Measurements from ENCODE around the gene TUBB8B.
"Not testable (repeated sequence)": the region's sequence is repeated elsewhere in the genome, so short reads cannot be mapped to it uniquely, and the experiment has no call there.

Gene TUBB8B

GRCh38 chr18:49176-49665 is at the start of gene TUBB8B:
TSS of gene TUBB8B (minus strand) at chr18:49615. CDS start at chr18:49557, 58 bp downstream.
- not testable (repeated sequence) for H3K27me3 Mint-ChIP-seq

DNA sequence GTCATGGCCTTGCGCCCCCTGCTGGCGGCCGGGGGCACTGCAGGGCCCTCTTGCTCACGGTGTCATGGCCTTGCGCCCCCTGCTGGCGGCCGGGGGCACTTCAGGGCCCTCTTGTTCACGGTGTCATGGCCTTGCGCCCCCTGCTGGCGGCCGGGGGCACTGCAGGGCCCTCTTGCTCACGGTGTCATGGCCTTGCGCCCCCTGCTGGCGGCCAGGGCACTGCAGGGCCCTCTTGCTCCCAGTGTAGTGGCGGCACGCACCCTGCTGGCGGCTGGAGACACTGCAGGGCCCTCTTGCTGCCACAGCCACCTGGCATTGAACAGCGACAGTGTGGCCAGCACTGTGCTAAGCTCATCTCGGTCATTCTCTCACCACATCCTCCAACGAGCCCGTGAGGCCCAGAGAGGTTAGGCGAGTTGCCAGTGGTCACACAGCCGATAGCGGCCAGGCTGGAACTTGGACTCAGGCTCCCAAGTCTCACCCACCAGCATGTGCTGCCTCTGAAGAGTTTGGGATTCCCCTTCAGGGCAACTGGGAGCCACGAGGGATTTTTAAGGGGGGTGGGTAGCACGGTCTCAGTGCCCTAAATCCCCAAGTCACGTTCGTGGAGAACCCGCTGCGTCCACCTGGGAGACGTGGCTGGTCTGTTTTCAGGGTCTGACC is 48.0 kb upstream of the TUBB8B start:
- not testable (repeated sequence) for H3K9me3 Mint-ChIP-seq, H3K4me1 Mint-ChIP-seq, ATAC-seq, H3K27me3 Mint-ChIP-seq, H3K36me3 Mint-ChIP-seq, H3K27ac Mint-ChIP-seq, H3K4me3 Mint-ChIP-seq

More at GRCh38 chr18:49176-49665, at the start of gene TUBB8B:
- not testable (repeated sequence) for H3K27ac Mint-ChIP-seq, H3K9me3 Mint-ChIP-seq, ATAC-seq, H3K4me3 Mint-ChIP-seq, H3K36me3 Mint-ChIP-seq, H3K4me1 Mint-ChIP-seq

DNA sequence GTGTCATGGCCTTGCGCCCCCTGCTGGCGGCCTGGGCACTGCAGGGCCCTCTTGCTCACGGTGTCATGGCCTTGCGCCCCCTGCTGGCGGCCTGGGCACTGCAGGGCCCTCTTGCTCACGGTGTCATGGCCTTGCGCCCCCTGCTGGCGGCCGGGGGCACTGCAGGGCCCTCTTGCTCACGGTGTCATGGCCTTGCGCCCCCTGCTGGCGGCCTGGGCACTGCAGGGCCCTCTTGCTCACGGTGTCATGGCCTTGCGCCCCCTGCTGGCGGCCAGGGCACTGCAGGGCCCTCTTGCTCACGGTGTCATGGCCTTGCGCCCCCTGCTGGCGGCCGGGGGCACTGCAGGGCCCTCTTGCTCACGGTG is 47.3 kb upstream of the TUBB8B start:
- ATAC-seq, H3K9me3 Mint-ChIP-seq, H3K27me3 Mint-ChIP-seq: not testable (repeated sequence)

DNA sequence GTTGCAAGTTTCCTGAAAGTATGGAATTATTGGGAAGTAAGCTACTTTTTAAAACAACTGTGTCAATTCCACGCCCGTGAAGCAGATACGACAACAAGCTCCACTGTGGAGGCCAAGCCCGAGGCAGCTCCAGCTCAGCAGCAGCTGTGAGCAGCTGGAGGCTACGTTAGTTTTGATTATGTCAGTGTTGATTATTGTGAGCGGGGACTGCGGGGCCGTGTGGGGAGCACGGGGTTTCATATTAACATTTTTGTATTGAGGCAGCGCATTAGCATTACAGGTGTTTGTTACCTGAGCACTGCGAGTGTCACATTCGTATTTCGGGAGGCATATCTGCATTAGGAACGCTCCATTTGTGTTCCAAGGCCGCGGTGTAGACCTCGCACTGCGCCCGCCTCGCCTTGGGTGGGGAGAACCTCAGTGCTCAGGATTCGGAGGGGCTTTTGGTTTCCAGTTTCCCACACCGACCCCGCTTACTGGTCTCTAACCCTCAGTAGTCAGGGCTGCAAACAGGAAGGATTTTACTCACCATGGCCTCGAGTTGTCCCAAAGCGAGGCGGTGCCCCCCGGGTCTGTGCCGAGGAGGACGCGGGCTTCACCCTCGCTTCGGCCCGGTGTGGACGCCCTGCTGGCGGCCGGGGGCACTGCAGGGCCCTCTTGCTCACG is 46.8 kb upstream of the TUBB8B start:
- H3K4me1 Mint-ChIP-seq, H3K27ac Mint-ChIP-seq, H3K9me3 Mint-ChIP-seq, H3K36me3 Mint-ChIP-seq, H3K27me3 Mint-ChIP-seq: not testable (repeated sequence)
- peak overlapping the region; percentile 13 for H3K4me3 Mint-ChIP-seq
- ATAC-seq: peak; percentile 27

More for the DNA sequence above, 47.3 kb upstream of the TUBB8B start:
- not testable (repeated sequence) for H3K4me1 Mint-ChIP-seq, H3K36me3 Mint-ChIP-seq, H3K27ac Mint-ChIP-seq, H3K4me3 Mint-ChIP-seq

DNA sequence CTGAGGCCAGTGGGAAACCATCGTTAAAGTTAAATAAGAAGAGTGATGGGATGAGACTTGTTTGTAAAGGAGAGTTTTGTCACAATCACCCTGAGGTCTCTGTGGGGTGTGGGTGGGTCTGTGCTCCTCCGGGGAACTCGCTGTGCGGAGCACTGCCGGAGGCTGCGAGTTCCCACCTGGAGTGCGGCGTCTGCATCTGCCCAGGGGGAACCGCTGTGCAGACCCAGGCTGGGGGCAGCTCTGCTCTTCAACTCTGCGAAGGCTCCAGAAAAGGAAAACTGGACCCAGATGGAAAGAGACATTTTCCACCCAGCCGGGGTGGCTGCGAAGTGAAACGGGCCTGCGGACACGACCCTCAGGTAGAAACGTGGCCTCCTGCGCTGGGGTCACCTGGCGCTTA is 46.2 kb upstream of the TUBB8B start:
- ATAC-seq: peak; percentile 41
- not testable (repeated sequence) for H3K27me3 Mint-ChIP-seq, H3K36me3 Mint-ChIP-seq, H3K4me1 Mint-ChIP-seq, H3K27ac Mint-ChIP-seq, H3K4me3 Mint-ChIP-seq, H3K9me3 Mint-ChIP-seq

GRCh38 chr18:93897-94408 is 44.5 kb upstream of the TUBB8B start:
- not testable (repeated sequence) for ATAC-seq, H3K27ac Mint-ChIP-seq

GRCh38 chr18:91561-91960 is 42.1 kb upstream of the TUBB8B start:
- H3K27ac Mint-ChIP-seq, H3K9me3 Mint-ChIP-seq, H3K4me1 Mint-ChIP-seq, ATAC-seq, H3K27me3 Mint-ChIP-seq, H3K4me3 Mint-ChIP-seq, H3K36me3 Mint-ChIP-seq: not testable (repeated sequence)

More at GRCh38 chr18:93897-94408, 44.5 kb upstream of the TUBB8B start:
- H3K4me1 Mint-ChIP-seq, H3K4me3 Mint-ChIP-seq, H3K9me3 Mint-ChIP-seq, H3K27me3 Mint-ChIP-seq, H3K36me3 Mint-ChIP-seq: not testable (repeated sequence)

GRCh38 chr18:90396-91193 is 41.2 kb upstream of the TUBB8B start:
- not testable (repeated sequence) for H3K27me3 Mint-ChIP-seq, H3K36me3 Mint-ChIP-seq, H3K9me3 Mint-ChIP-seq, H3K4me1 Mint-ChIP-seq, H3K4me3 Mint-ChIP-seq, ATAC-seq, H3K27ac Mint-ChIP-seq

DNA sequence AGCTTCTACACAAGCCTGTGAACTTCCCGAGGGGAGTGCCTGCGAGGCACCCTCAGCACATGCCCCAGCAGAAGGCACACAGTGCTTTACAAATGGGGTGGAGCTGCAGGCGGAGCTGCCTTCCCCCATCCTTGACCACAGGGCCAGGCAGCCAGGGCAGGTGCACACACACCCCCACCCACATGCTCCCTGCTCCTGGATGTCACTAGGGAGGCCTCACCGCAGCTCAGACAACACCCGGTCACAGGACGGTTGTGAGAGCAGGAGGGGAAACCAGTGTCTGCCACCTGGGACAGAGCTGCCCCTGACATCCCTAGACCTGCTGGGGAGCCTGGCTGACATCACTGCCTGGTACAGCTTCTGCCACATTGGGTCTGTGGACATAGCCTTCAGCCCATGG is 39.7 kb upstream of the TUBB8B start:
- ATAC-seq, H3K4me3 Mint-ChIP-seq, H3K4me1 Mint-ChIP-seq, H3K27ac Mint-ChIP-seq, H3K27me3 Mint-ChIP-seq, H3K9me3 Mint-ChIP-seq, H3K36me3 Mint-ChIP-seq: not testable (repeated sequence)

GRCh38 chr18:84801-85200 is 35.4 kb upstream of the TUBB8B start:
- H3K27me3 Mint-ChIP-seq: peaks cover 14% of the 10 kb centered on the region
- H3K9me3 Mint-ChIP-seq, H3K36me3 Mint-ChIP-seq, ATAC-seq, H3K27ac Mint-ChIP-seq, H3K4me3 Mint-ChIP-seq, H3K4me1 Mint-ChIP-seq: not testable (repeated sequence)

- not testable (repeated sequence) for H3K9me3 Mint-ChIP-seq, H3K4me3 Mint-ChIP-seq, H3K36me3 Mint-ChIP-seq, H3K4me1 Mint-ChIP-seq, H3K27ac Mint-ChIP-seq, ATAC-seq
- H3K27me3 Mint-ChIP-seq: peaks cover 14% of the 10 kb centered on the region
Observed at GRCh38 chr18:82626-83209, 33.3 kb upstream of the TUBB8B start.

DNA sequence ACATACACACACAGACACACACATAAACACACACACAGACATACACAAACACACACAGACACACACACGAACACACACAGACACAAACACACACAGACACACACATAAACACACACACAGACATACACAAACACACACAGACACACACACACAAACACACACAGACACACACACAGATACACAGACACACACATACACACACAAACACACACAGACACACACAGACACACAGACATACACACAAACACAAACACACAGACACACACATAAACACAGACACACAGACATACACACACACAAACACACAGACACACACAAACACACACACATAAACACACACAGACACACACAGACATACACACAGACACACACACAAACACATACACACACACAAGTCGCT is 31.5 kb upstream of the TUBB8B start:
- not testable (repeated sequence) for ATAC-seq, H3K4me3 Mint-ChIP-seq, H3K27ac Mint-ChIP-seq, H3K36me3 Mint-ChIP-seq, H3K9me3 Mint-ChIP-seq, H3K4me1 Mint-ChIP-seq
- H3K27me3 Mint-ChIP-seq: peaks cover 14% of the 10 kb centered on the region

- H3K4me1 Mint-ChIP-seq, H3K9me3 Mint-ChIP-seq, H3K36me3 Mint-ChIP-seq, H3K27ac Mint-ChIP-seq, ATAC-seq, H3K4me3 Mint-ChIP-seq: not testable (repeated sequence)
- peaks cover 14% of the 10 kb centered on the region for H3K27me3 Mint-ChIP-seq
Observed at GRCh38 chr18:80202-80601, 30.8 kb upstream of the TUBB8B start.

- H3K27ac Mint-ChIP-seq, H3K27me3 Mint-ChIP-seq, H3K9me3 Mint-ChIP-seq, ATAC-seq, H3K36me3 Mint-ChIP-seq, H3K4me1 Mint-ChIP-seq, H3K4me3 Mint-ChIP-seq: not testable (repeated sequence)
Observed at GRCh38 chr18:75525-76160, 26.2 kb upstream of the TUBB8B start.

DNA sequence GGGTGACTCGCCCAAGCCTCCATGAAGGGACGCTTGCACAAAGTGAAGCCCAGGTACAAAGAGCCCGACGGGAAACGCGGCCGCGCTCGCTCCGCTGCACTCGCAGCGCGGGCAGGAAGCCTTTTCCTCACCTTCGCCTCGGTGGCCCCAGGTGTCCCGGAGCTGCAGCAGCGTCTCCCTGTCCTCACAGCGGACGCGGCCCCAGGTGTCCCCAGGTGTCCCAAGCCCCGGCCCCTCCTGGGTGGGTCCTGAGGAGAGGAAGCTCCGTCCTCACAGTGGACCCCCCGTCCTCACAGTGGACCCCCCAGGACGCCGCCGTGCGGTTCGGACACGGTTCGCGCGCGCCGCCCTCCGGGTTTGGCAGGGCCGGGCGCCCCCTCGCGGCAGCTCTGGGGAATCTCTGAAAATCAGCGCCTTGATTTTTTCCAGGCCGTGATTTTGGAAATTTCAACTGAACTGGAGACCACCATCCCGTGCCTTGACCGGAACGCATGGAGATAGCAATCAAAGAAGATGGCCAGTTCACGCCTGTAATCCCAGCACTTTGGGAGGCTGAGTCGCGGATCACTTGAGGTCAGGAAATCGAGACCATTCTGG is 23.9 kb upstream of the TUBB8B start:
- H3K36me3 Mint-ChIP-seq, ATAC-seq, H3K4me1 Mint-ChIP-seq, H3K4me3 Mint-ChIP-seq, H3K27me3 Mint-ChIP-seq, H3K27ac Mint-ChIP-seq, H3K9me3 Mint-ChIP-seq: not testable (repeated sequence)

Measured in stimulated activated memory B cell treated with anti-CD40 and anti-IgM and Interleukin-4, amounts not matched to agents 10 μg/mL and 1 μg/mL and 100 μg/mL, for 72 hours (primary cell).